Ecto neural progenitor cell (in vitro differentiated cells): ENCODE results near the gene ACSF2.
"Not testable (repeated sequence)": the region's sequence is repeated elsewhere in the genome, so short reads cannot be mapped to it uniquely, and the experiment has no call there.

Experiments used
- DNase-seq: peaks from one replicate; pipeline ENCODE4 v3.0.0-alpha.2; 2018; ENCODE audit warnings: low spot score

ACSF2 gene

GRCh38 chr17:50464121-50464520, 38.1 kb downstream of the ACSF2 start:
- DNase-seq: no peak

- no peak for DNase-seq
These were observed 38.7 kb downstream of the ACSF2 start for GRCh38 chr17:50464736-50465135.

DNA sequence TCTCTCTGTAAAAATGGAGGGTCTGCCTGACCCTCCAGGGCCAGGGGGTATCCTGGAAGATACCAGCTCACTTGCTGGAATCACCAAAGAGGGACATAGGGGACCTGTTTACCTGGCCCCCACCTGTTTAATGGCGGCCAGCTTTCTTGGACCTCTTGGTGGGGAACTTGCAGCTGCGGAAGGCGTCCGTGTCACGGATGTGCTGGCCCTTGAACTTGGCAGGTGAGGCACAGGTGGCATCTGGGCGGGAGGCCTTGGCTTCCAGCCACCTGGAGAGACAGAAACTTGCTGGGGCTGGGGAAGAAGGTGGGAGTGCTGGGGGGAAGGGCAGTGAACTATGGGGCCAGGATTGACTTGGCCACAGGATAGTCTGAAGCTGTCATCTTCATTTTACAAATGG, 39.2 kb downstream of the ACSF2 start:
- DNase-seq: no peak

DNA sequence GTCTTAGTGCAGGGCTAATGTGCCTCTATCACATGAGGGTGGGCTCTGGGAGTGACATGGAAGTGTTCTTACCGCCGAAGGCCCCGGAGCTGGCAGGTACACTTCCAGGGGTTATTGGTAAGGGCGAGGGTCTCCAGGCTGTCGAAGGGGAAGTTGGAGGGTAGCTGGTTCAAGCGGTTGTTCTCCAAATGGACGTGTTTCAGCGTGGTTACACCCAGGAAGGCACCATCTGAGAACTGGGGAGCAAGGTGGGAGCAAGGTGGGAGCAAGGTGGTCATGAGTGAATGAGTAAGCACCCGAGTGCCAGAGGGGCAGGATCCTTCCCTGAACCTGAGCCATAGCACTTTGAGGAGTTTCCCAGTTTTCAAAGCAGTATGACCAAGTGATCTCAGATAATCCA, 39.6 kb downstream of the ACSF2 start:
- DNase-seq: no peak

- no peak for DNase-seq
These were observed 40.5 kb downstream of the ACSF2 start for GRCh38 chr17:50466371-50467113.

DNA sequence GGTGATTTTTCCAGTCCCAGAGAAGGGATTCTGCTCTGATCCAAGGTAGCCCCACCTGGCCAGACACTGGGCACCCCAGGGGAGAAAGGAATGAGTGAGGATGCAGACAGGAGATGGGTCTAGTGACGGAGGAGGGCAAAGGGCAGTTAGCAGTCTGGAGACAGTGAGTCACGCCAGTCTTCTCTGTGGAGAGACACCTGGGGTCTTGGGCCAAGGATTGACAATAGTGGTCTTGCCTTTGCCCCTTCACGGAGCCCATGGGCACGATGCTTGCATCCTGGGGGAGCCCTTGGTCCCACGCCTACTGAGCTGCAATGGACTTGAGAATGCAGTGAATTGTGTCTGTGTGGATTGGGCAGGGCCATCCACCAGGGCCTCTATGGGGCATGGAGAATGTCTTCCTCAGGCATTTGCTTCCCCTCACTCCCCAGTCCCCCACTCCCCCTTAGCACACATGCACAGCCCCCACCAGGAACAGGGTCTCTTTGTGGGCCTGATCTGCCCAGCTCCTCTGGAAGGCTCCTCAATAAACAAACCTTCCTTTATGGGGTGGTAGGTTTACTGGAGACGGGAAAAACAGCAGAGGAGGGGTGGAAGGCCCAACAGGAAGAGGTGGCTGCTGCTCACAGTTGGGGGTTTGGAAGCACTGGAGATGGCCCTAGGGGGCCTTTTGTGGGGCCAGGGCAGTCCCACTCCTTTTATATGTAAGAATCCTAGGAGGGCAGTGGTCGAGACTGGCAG, 41.3 kb downstream of the ACSF2 start:
- no peak for DNase-seq

- no peak for DNase-seq
These were observed 41.9 kb downstream of the ACSF2 start for GRCh38 chr17:50467855-50468303.

DNA sequence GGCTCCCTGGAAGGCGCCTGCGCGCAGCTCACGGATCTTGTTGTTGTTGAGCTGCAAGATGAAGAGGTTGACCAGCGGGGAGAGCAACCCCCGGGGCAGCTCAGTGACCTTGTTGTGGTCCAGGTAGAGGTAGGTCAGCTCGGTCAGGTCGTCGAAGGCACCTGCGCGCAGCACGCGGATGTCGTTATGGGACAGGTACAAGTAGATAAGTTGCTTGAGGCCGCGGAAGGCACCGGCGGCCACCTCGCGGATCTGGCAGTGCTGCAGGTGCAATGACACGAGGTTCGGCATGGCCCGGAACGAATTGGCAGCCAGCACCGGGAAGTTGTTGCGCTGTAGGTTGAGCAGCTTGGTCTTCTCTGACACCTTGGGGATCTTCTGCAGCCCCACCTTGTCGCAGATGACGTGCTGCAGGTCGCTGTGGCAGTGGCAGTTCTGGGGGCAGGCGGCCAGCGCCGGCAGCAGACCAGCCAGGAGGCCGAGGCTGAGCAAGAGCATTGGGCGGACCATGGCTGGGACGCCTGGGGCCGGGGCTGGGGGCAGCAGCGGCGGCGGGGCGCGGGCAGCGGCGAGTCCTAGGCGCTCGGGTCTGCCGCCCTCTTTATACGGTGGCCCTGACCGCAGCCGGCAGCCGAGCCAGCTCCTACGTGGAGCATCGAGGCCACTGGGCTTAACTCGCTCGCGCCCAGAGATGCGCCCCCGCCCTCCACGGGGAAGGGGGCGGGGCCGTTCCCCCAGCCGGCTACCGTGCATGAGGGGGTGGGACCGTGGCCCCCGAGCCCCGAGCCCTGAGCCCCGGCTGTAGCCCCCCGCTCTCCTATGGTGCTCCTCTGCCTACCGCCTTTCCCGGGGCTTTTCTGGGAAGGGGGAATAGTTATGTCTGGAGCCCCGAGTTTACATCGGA, 42.5 kb downstream of the ACSF2 start, which contains the start of gene CHAD:
Gene CHAD, minus strand, starts transcription at position 577 of the 904 bp plus-strand sequence. Its CDS starts 67 bp downstream, at position 510.
- DNase-seq: peak; percentile 67

- DNase-seq: no peak
These were observed 43.2 kb downstream of the ACSF2 start for GRCh38 chr17:50469208-50469605.

DNA sequence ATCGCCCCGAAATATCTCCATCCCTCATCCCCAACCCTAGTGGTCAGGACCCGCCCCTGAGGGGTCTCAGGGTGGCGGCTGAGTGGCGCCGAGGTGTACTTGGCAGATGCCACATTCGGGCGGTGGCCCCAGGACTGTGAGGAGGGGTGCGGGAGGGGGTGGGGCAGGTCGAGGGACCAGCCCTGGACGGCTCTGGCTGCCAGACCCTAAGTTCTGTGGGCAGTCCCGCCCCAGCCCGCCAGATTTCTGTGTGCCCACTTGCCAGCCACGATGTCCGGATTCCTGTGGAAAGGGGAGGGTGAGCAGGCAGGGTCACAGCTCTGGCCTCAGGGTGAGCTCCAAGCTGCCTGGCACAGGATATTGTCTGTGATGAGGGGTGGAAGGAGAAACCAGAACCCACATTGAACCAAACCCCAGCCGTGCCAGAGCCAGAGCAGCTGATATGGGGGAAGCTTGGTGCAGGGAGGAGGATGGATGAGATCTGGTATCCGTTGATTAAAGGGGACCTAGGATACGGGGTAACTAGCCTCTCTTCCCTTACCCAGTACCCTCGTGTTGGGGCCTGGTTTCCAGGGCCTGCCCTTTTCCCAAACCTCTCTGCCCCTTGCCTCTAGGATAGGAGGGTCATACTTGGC, 43.8 kb downstream of the ACSF2 start:
- DNase-seq: no peak

DNA sequence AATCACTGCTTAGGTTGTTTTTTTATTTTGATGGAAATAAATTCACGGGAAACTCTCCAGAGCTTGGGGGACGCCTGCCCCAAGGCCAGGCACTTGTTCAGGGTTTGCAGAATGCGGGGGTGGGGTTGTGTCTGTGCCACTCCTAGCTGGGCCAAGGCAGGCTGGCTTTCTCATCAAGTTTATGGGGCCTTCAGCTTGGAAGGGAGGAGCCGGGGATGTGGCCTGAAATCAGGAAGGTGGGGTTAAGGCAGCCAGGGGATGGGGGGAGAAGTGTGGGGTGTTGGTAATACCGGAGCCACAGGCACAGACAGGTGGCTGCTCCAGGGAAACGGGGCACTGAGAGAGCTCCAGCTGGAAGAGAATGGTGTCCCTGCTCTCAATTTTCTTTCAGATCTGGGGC, 44.4 kb downstream of the ACSF2 start:
- DNase-seq: no peak

DNA sequence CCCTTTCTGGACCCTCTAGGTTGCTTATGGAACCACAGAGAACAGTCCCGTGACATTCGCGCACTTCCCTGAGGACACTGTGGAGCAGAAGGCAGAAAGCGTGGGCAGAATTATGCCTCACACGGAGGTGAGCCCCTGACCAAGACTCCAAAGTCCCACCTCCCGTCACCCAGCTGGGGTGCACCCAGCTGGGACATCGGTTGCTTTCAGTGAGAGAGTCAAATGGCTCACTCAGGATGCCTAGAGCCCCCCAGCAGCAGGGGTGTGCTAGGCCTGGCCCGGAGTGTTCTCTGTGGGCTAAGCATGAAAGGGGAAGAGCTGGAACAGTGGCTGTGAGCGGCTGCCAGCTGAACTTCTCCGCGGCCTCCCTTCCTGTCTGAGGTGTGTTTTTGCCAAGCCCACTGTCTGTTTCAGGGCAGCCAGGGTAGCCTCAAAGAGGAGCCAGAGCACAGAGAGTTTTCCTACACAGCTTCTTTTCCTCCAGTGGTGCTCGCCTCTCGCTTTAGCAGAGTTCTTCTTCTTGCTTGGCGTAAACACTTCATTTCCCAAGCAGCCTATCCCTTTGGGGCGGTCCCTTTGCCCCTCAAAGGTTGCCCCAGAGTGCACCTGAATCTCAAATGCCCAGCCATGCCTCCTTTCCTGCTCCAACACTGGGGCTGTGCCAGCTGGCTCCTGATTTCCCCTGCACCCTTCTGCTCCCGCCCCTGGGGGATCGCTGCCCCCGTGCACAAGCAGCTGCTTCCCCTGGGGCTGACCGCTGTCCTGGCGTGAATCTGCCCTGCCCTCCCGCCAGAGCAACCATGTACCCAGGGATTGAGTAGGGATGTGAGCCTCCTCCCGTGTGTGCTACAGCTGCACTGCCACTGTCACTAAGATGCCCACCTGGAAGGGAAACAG, 45.2 kb downstream of the ACSF2 start:
- DNase-seq: no peak

GRCh38 chr17:50472286-50472685, 46.3 kb downstream of the ACSF2 start:
- DNase-seq: no peak

GRCh38 chr17:50472761-50473161, 46.7 kb downstream of the ACSF2 start:
- not testable (repeated sequence) for DNase-seq

DNA sequence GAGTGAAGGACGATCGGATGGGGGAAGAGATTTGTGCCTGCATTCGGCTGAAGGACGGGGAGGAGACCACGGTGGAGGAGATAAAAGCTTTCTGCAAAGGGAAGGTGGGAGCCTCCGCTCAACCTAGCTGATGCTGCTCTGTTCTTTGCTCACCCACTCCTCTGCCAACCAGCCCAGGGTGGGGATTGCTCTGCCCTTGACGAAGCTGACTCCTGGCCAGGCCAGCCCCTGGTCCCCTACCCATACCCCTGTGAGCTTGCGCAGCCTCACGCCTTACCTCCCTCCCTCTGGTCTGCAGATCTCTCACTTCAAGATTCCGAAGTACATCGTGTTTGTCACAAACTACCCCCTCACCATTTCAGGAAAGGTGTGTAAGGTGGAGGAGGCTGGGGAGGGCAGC, 47.9 kb downstream of the ACSF2 start:
- DNase-seq: no peak

- DNase-seq: no peak
These were observed 48.5 kb downstream of the ACSF2 start for GRCh38 chr17:50474523-50474922.

DNA sequence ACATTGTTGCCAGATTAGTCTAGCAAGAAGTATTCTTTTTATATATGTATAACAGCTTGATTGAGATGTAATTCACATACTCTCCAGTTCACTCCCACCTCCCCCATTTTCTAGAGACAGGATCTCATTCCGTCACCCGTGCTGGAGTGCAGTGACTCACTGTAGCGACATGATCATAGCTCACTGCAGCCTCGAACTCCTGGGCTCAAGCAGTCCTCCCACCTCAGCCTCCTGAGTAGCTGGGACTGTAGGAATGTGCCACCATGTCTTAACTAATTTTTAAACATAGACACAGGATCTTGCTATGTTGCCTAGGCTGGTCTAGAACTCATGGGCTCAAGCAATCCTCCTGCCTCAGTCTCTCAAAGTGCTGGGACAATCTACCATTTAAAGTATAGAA, 49.3 kb downstream of the ACSF2 start:
- no peak for DNase-seq

- DNase-seq: not testable (repeated sequence)
These were observed 49.9 kb downstream of the ACSF2 start for GRCh38 chr17:50475775-50476544.

DNA sequence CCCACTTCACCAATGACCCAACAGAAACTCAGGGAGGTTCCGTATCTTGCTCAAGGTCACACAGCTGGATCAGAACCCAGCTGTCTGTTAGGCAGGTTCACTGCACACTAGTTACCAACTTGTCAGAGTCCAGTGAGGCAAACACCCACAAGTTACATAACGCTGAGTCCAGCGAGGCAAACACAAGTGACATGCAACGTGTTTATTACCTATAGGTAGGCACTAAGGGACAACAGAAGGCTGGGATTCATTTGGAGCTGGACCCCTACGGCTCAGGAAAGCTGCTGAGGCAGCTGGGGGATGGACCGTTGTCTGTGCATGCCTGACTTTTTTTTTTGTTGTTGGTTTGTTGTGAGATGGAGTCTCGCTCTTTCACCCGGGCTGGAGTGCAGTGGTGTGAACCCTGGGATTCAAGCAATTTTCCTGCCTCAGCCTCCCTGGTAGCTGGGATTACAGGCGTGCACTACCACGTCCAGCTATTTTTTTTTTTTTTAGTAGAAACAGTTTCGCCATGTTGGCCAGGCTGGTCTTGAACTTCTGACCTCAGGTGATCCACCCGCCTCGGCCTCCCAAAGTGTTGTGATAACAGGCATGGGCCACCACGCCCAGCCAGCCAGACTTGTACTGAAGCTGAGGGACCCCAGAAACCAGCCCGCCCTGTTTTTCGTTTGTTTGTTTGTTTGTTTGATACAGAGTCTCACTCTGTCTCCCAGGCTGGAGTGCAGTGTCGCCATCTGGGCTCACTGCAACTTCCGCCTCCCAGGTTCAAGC, 50.7 kb downstream of the ACSF2 start:
- DNase-seq: no peak
